ENCODE data around the gene GSAP. TPM values are rescaled to one million over a fixed set of nuclear protein-coding genes. Genes with fewer than 3 reads are reported as not detected.

The GSAP gene
- total RNA-seq, 2 donors from 2014 or later, result 3.7 to 7.7 TPM

GRCh38 chr7:77331938-77332695, 84.0 kb downstream of the GSAP start:
- H3K9ac ChIP-seq (ENCODE audit: low read depth in 2 of 2, low read length in 2 of 2), result no peak overlapping the region
- no peaks in the 10 kb centered on the region for H3K27me3 ChIP-seq
- DNase-seq, result peak; percentile 63
- no peaks in the 10 kb centered on the region for H3K9me3 ChIP-seq
- no peak overlapping the region for H3K4me3 ChIP-seq
- no peaks in the 10 kb centered on the region for H3K36me3 ChIP-seq
- H3K4me1 ChIP-seq, result no peaks in the 10 kb centered on the region
- intact Hi-C loops (cut with DNase I), result no loop called here
- TF ChIP-seq CTCF (IDR thresholded peaks at IDR 0.05), result peak; percentile 40
- no peak overlapping the region for H3K27ac ChIP-seq

GRCh38 chr7:77330169-77330882, 85.8 kb downstream of the GSAP start:
- TF ChIP-seq CTCF (IDR thresholded peaks at IDR 0.05), result no peak
- Histone ChIP-seq H3K36me3 (no peaks in the 10 kb centered on the region), H3K4me3 (no peak overlapping the region), H3K27ac (no peak overlapping the region), H3K4me1 (no peaks in the 10 kb centered on the region), H3K9me3 (no peaks in the 10 kb centered on the region), H3K27me3 (no peaks in the 10 kb centered on the region), H3K9ac (ENCODE audit: low read depth in 2 of 2, low read length in 2 of 2) (no peak overlapping the region)
- DNase-seq, result no peak
- intact Hi-C loops (cut with DNase I), result no loop called here

- no peak overlapping the region for H3K4me3 ChIP-seq
- intact Hi-C loops (cut with DNase I), result no loop called here
- H3K27ac ChIP-seq, result no peak overlapping the region
- DNase-seq, result no peak
- H3K27me3 ChIP-seq, result no peaks in the 10 kb centered on the region
- H3K36me3 ChIP-seq, result no peaks in the 10 kb centered on the region
- no peak overlapping the region for H3K9ac ChIP-seq (ENCODE audit: low read depth in 2 of 2, low read length in 2 of 2)
- H3K4me1 ChIP-seq, result no peaks in the 10 kb centered on the region
- H3K9me3 ChIP-seq, result no peaks in the 10 kb centered on the region
- TF ChIP-seq CTCF (IDR thresholded peaks at IDR 0.05), result no peak
These were observed 86.5 kb downstream of the GSAP start for GRCh38 chr7:77329466-77330168.

GRCh38 chr7:77328669-77329068, 87.5 kb downstream of the GSAP start:
- Histone ChIP-seq H3K4me3 (no peak overlapping the region), H3K27me3 (no peaks in the 10 kb centered on the region), H3K27ac (no peak overlapping the region), H3K4me1 (no peaks in the 10 kb centered on the region), H3K36me3 (no peaks in the 10 kb centered on the region), H3K9ac (ENCODE audit: low read depth in 2 of 2, low read length in 2 of 2) (no peak overlapping the region), H3K9me3 (no peaks in the 10 kb centered on the region)
- TF ChIP-seq CTCF (IDR thresholded peaks at IDR 0.05), result no peak
- DNase-seq, result no peak
- intact Hi-C loops (cut with DNase I), result no loop called here

GRCh38 chr7:77327932-77328628, 88.1 kb downstream of the GSAP start:
- intact Hi-C loops (cut with DNase I), result no loop called here
- Histone ChIP-seq H3K4me1 (no peaks in the 10 kb centered on the region), H3K9ac (ENCODE audit: low read depth in 2 of 2, low read length in 2 of 2) (no peak overlapping the region)

More at GRCh38 chr7:77327932-77328628, 88.1 kb downstream of the GSAP start:
- no peaks in the 10 kb centered on the region for H3K9me3 ChIP-seq
- H3K4me3 ChIP-seq, result no peak overlapping the region
- no peak for DNase-seq
- no peak overlapping the region for H3K27ac ChIP-seq
- no peak for TF ChIP-seq CTCF (IDR thresholded peaks at IDR 0.05)
- H3K36me3 ChIP-seq, result no peaks in the 10 kb centered on the region
- H3K27me3 ChIP-seq, result no peaks in the 10 kb centered on the region

All from colonic mucosa (tissue), 4 donors.